Urothelium cell line (cell line): ENCODE measurements around the gene NUP214.
"Not testable (repeated sequence)": the region's sequence is repeated elsewhere in the genome, so short reads cannot be mapped to it uniquely, and the experiment has no call there.

Experiments
- DNase-seq: peaks from one replicate; pipeline ENCODE4 v3.0.0; 2011; ENCODE audit warnings: low spot score, mixed read lengths
- FAIRE-seq: peaks from 2 replicates; lab custom pipeline; 2011; peaks lifted over from hg19 to GRCh38; lab: Jason Lieb, UNC

The NUP214 gene

GRCh38 chr9:131191032-131191431 is 65.6 kb downstream of the NUP214 start:
- FAIRE-seq, DNase-seq: not testable (repeated sequence)

GRCh38 chr9:131191857-131192256 is 66.5 kb downstream of the NUP214 start:
- no peak for FAIRE-seq

GRCh38 chr9:131193051-131193450 is 67.7 kb downstream of the NUP214 start:
- DNase-seq (no peak), FAIRE-seq (no peak)

More at GRCh38 chr9:131191857-131192256, 66.5 kb downstream of the NUP214 start:
- DNase-seq: no peak

- DNase-seq (no peak), FAIRE-seq (no peak)
Observed at GRCh38 chr9:131194762-131195161, 69.4 kb downstream of the NUP214 start.

GRCh38 chr9:131197160-131197911 is 72.0 kb downstream of the NUP214 start:
- no peak for DNase-seq
- no peak for FAIRE-seq

GRCh38 chr9:131198041-131198715 is 72.8 kb downstream of the NUP214 start:
- FAIRE-seq: no peak
- no peak for DNase-seq

GRCh38 chr9:131201856-131202255 is 76.5 kb downstream of the NUP214 start:
- FAIRE-seq (no peak), DNase-seq (no peak)

- FAIRE-seq: no peak
- DNase-seq: no peak
Observed at GRCh38 chr9:131203431-131204218, 78.2 kb downstream of the NUP214 start.

GRCh38 chr9:131204285-131204684 is 78.9 kb downstream of the NUP214 start:
- FAIRE-seq (no peak), DNase-seq (no peak)

GRCh38 chr9:131206495-131206894 is 81.1 kb downstream of the NUP214 start:
- no peak for DNase-seq
- FAIRE-seq: no peak

GRCh38 chr9:131211920-131212319 is 86.5 kb downstream of the NUP214 start:
- DNase-seq, FAIRE-seq: not testable (repeated sequence)

- no peak for DNase-seq
- FAIRE-seq: no peak
Observed at GRCh38 chr9:131214286-131214856, 89.0 kb downstream of the NUP214 start.

- DNase-seq (no peak), FAIRE-seq (no peak)
Observed at GRCh38 chr9:131214876-131215275, 89.5 kb downstream of the NUP214 start.

GRCh38 chr9:131216806-131217205 is 91.4 kb downstream of the NUP214 start:
- FAIRE-seq (no peak), DNase-seq (no peak)

GRCh38 chr9:131217331-131218031 is 92.1 kb downstream of the NUP214 start:
- FAIRE-seq: no peak

GRCh38 chr9:131218370-131218769 is 93.0 kb downstream of the NUP214 start:
- DNase-seq (no peak), FAIRE-seq (no peak)

More at GRCh38 chr9:131217331-131218031, 92.1 kb downstream of the NUP214 start:
- no peak for DNase-seq

GRCh38 chr9:131220485-131220884 is 95.1 kb downstream of the NUP214 start:
- no peak for DNase-seq
- no peak for FAIRE-seq

GRCh38 chr9:131222460-131222859 is 97.1 kb downstream of the NUP214 start:
- DNase-seq (no peak), FAIRE-seq (no peak)

GRCh38 chr9:131226226-131226625 is 100.8 kb downstream of the NUP214 start:
- FAIRE-seq (no peak), DNase-seq (no peak)
